ENCODE results near the gene SMG1. TPM values are rescaled to one million over a fixed set of nuclear protein-coding genes. Genes with fewer than 3 reads are reported as not detected.
A peak's percentile ranks its signal among the peaks of the same experiment; 100 is the strongest.
"Not testable (repeated sequence)": the region's sequence is repeated elsewhere in the genome, so short reads cannot be mapped to it uniquely, and the experiment has no call there.

SMG1 gene
- 10 to 100 TPM; 35.5 to 58.2 (median 51.9) TPM for total RNA-seq
- 10 to 100 TPM; 11.7 to 23.2 TPM for polyA plus RNA-seq
- long read RNA-seq, donor 1, partial matches to known transcripts: 8 of 16 reads
- long read RNA-seq, donor 1, other reads (novel, unspliced or antisense): 8 of 16 reads
- long read RNA-seq, donor 2, partial matches to known transcripts: 9 of 15 reads
- long read RNA-seq, donor 2, other reads (novel, unspliced or antisense): 6 of 15 reads
- long read RNA-seq, donor 3, partial matches to known transcripts: 15 of 33 reads
- long read RNA-seq, donor 3, other reads (novel, unspliced or antisense): 18 of 33 reads

- H3K36me3 ChIP-seq; H3K27me3 ChIP-seq; intact Hi-C loops (cut with DNase I); H3K9me3 ChIP-seq: not testable (repeated sequence)
- peaks cover 0 to 43% (median 9%) of the 10 kb centered on the region in 9 donors for H3K4me1 ChIP-seq
- peak within 1 kb of the TSS; percentile 61 to 95 (median 81) for H3K4me3 ChIP-seq
- ATAC-seq: peak; percentile 96 to 98 (median 98)
- WGBS, 2 donors: 0 to 1% methylated on average over 39 to 104 of the region's 104 CpGs
- DNase-seq: peak; percentile 90 to 94
- H3K27ac ChIP-seq: peak within 1 kb of the TSS; percentile 76 to 98 (median 93)
Observed at GRCh38 chr16:18925986-18926865, at the start of gene SMG1. Gene SMG1 (minus strand): TSS chr16:18926408. CDS start chr16:18926041, 367 bp downstream.

GRCh38 chr16:18975109-18975508, 48.9 kb upstream of the SMG1 start:
- Histone ChIP-seq H3K4me3 (no peak overlapping the region), H3K9me3 (no peaks in the 10 kb centered on the region), H3K4me1 (no peaks in the 10 kb centered on the region), H3K36me3 (no peaks in the 10 kb centered on the region), H3K27ac (no peak overlapping the region), H3K27me3 (peaks cover 0 to 14% (median 0%) of the 10 kb centered on the region in 7 donors)
- ATAC-seq (no peak), DNase-seq (no peak)
- no peak for TF ChIP-seq CTCF (IDR thresholded peaks at IDR 0.05)
- intact Hi-C loops (cut with DNase I): no loop called here
- WGBS, 2 donors: 36 to 38% methylated on average over 3 of the region's 3 CpGs

GRCh38 chr16:18969855-18970240, 43.6 kb upstream of the SMG1 start:
- no peak for DNase-seq
- Histone ChIP-seq H3K4me1 (peaks cover 0 to 8% (median 4%) of the 10 kb centered on the region in 9 donors), H3K36me3 (no peaks in the 10 kb centered on the region), H3K4me3 (no peak overlapping the region), H3K27ac (no peak overlapping the region), H3K9me3 (no peaks in the 10 kb centered on the region), H3K27me3 (peaks cover 0 to 4% (median 0%) of the 10 kb centered on the region in 7 donors)
- TF ChIP-seq CTCF (IDR thresholded peaks at IDR 0.05): no peak
- no peak for ATAC-seq
- 68 to 72% methylated on average over 4 of the region's 4 CpGs for WGBS, 2 donors
- intact Hi-C loops (cut with DNase I): loop anchor here in 5 of 10 donors (5.0 to 10.0 kb wide), 3 partner anchors 65 to 168 kb away; partner anchors contain the start of gene ARL6IP1 (in 4 of the 5)

GRCh38 chr16:18969050-18969854, 43.0 kb upstream of the SMG1 start:
- H3K27ac ChIP-seq: no peak overlapping the region
- peak overlapping the region in 9 of 10 donors; percentile 22 to 68 (median 43) for H3K4me3 ChIP-seq
- intact Hi-C loops (cut with DNase I): loop anchor here in 4 of 10 donors (5.0 to 10.0 kb wide), 3 partner anchors 64 to 167 kb away; partner anchors contain the start of gene ARL6IP1 (in 3 of the 4)
- peaks cover 0 to 8% (median 4%) of the 10 kb centered on the region in 9 donors for H3K4me1 ChIP-seq
- ATAC-seq (peak; percentile 91 to 96 (median 92)), DNase-seq (peak; percentile 88 to 89)
- peaks cover 0 to 4% (median 0%) of the 10 kb centered on the region in 7 donors for H3K27me3 ChIP-seq
- no peaks in the 10 kb centered on the region for H3K36me3 ChIP-seq
- TF ChIP-seq CTCF (IDR thresholded peaks at IDR 0.05): peak; percentile 89 to 98 (median 94)
- 20 to 23% methylated on average over 18 of the region's 18 CpGs for WGBS, 2 donors
- no peaks in the 10 kb centered on the region for H3K9me3 ChIP-seq

All from heart right ventricle (tissue), 16 donors.